GM21515 (cell line): ENCODE results near the gene CRYBG1.
"Not testable (repeated sequence)": the region's sequence is repeated elsewhere in the genome, so short reads cannot be mapped to it uniquely, and the experiment has no call there.

Experiments
- ATAC-seq: cut with Tn5 transposase; IDR thresholded peaks from one replicate; pipeline ENCODE4 v1.9.1; 2021; ENCODE audit not compliant: unreplicated experiment

The CRYBG1 gene

DNA sequence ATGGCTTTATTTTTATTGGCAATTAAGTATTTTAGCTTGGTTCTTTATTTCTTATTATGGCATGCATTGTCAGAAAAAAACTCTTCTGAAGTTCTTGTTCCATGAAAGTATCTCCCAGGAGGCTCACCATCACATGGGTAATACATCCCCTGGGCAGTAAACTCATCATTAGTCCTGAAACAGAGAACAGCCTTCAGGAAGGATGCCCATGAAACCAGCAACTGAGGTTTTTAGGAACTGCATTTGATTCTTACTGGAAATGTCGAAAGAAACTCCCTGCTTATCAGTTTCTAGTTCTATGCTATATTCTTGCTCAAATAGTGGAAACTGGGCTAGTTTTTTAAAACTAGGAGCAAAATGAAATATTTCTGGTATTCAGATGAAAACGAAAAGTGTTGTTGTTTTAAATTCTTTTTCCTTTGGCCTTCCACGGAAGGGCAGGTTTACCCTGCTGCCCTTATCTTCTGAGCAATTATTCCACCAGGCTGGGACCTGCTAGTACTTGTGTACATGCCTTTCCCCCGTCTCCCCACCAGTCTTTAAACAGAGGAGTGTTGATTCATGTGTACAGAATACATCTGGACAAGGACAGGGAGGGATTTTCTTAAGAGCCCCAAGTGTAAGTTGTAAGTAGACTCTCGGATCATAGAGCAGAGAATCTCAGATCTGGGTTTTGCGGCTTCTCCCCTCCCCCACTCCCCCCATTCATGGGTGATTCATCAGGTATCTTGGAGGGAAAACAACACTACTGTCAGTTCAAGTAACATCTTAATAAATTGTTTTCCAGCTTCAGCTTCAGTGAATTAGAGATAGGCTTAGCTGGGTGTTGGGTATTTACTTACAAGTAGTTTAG is 187.3 kb downstream of the CRYBG1 start:
- ATAC-seq: no peak

DNA sequence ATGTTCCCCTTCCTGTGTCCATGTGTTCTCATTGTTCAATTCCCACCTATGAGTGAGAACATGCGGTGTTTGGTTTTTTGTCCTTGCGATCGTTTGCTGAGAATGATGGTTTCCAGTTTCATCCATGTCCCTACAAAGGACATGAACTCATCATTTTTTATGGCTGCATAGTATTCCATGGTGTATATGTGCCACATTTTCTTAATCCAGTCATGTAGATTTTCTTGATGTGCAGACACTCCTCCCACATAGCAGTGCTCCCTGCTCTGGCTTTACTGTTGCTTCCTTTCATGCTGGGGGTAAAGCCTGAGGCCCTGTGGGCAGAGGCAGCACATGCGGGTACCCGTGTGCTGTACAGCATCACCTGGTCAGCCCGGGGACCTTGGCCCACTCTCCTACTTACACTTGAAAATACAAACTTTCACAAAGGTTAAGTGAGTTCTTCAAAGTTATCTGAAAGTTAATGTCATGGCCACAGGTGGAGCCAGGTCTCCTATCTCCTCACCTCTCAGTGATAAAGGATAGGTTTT is 188.5 kb downstream of the CRYBG1 start:
- ATAC-seq: not testable (repeated sequence)

DNA sequence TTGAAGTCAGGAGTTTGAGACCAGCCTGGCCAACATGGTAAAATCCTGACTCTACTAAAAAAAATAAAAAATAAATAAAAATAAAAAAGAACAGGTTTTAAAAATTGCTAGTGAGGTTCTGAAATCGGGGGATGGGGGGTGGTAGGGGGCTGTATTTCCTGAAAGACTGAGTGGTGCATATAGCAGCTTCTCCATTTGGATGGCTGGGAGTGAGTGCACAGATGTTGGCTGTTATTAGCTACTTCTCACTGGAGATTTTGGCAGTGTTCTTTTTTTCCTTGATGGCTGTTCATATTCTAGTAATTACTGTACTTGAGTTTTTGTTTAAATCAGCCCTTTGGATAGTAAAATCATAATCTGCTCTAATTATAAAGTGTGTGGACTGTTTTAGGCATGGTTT is 189.0 kb downstream of the CRYBG1 start:
- ATAC-seq: no peak

DNA sequence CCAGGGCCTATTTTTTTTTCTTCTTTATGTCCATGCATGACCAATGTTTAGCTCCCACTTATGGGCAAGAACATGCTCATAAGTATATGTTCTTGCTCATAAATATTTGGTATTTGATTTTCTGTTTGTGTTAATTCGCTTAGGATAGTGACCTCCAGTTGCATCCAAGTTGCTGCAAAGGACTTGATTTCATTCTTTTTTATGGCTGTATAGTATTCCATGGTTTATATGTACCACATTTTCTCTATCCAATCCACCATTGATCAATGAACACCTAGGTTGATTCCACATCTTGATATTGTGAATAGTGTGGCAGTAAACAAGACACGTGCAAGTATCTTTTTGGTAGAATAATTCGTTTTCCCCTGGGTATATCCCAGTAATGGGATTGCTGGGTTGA is 190.6 kb downstream of the CRYBG1 start:
- ATAC-seq: no peak

DNA sequence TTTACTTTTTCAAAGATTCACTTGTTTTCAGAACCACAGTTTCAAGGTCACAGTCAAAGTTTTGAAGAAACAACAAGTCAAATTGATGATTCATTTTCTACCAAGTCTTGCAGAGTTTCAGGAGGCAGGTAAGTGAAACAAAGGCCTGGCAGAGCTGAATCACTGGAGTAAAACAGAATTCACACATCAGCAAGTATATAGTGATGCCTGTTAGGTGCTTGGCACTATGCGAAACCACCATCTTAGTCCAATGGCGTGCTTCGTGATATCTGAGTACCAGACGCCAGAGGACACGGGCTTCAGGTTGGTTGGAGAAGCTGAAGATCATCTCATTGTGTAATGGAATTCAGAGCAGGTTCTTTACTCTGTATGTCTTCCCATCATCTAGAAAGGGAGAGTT is 192.9 kb downstream of the CRYBG1 start:
- no peak for ATAC-seq

DNA sequence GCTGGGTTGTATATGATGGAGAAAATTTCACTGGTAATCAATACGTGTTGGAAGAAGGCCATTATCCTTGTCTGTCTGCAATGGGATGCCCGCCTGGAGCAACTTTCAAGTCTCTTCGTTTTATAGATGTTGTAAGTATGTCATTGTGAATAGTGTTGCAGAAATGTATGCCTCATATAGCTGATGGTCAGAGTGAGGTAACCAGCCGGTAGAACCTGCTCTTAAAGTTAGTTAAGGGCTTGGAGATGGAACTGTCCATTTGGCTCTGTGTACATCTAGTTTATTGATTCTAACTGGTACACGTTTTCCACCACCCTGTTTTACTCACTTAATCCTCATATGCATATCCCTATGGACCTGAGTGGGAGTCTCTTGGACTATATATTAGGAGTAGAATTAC is 195.2 kb downstream of the CRYBG1 start:
- no peak for ATAC-seq

DNA sequence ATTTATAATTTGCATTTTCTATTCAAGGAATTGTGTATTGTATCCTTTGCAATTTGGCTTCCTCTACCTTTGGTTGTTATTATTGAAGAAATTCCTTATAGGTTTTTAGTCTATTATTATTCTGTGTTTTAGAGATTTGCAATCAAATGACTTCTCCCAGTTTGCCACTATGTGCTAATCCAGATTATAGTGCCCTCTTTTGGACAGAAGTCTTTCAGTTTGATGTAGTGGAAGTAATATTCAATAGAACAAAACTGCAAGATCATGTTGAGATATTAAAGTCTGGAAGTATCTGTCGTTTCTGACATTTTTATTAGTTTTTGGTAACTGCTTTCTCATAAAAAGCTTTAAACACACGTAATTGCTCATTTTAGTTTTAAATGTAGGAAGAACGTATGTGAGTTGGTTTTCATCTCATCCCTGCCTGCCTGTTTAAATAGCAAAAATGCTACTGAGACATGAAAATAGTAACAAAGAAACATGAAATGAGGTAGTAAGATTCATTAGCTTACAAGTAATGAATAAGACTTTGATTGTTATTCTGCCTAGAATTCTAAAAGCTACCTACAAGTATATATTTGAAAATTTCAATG is 195.9 kb downstream of the CRYBG1 start:
- no peak for ATAC-seq

DNA sequence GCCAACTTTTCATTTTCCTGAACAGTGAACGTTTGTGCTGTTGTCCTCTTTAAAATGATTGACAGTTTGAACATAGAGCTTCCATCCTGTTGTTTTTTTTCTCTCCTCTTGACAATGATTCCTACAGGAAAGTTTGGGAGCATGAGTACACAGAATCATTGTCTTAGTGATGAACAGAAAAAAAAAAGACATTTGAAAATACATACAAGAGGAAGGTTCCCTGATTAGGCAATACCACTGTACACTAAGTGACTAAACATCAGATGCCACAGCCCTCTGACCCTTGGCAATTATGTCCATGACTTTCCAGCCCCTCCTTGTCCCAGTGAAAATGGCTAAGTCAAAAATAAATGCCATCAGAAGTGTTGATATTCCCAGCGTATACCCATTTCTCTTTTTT is 197.3 kb downstream of the CRYBG1 start:
- no peak for ATAC-seq

DNA sequence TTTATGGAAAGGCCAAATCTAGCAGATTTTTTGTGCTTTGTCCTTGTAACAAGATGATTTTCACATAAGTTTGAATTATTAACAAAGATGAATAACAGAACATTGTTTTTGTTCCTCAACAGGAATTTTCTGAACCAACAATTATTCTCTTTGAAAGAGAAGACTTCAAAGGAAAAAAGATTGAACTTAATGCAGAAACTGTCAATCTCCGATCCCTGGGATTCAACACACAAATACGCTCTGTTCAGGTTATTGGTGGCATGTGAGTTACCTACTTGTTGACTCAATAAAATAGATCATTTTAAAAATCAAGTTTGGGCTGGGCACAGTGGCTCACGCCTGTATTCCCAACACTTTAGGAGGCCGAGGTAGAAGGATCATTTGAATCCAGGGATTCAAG is 197.8 kb downstream of the CRYBG1 start:
- no peak for ATAC-seq

DNA sequence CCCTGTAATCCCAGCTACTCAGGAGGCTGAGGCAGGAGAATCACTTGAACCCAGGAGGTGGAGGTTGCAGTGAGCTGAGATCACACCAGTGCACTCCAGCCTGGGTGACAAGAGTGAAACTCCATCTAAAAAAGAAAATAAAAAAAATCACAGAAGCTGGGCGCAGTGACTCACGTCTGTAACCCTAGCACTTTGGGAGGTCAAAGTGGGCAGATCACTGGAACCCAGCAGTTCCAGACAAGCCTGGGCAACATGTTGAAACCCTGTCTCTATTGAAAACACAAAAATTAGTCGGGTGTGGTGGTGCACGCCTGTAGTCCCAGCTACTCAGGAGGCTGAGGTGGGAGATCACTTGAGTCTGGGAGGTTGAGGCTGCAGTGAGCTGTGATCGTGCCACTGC is 199.1 kb downstream of the CRYBG1 start:
- not testable (repeated sequence) for ATAC-seq

DNA sequence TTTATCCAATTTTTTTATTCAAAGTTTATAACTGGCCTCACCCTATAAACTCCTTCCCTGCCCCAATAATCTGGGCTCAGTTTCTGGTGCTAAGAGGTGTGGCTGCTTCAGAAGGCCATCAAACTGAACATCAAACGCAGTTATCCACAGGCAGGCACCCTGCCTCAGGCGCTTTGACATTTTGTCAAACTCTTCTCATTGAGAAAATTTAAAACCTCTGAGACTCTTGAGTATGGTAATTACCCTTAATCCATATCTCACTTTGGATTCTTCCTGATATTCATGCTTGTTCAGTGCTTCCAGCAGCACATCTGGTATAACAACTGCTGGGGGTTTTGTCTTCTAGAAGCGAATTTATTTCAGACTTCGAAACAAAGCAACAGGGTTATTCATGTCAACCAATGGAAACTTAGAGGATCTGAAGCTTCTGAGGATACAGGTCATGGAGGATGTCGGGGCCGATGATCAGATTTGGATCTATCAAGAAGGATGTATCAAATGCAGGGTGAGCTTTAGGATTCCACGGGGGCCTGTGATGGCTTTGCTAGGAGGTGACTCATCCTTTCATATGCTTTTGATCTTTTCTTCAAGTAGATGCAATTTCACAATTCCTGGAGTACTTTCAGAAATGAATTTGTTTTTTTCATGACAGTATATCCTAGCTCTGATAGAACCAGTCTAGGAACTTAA is 200.6 kb downstream of the CRYBG1 start:
- ATAC-seq: no peak

DNA sequence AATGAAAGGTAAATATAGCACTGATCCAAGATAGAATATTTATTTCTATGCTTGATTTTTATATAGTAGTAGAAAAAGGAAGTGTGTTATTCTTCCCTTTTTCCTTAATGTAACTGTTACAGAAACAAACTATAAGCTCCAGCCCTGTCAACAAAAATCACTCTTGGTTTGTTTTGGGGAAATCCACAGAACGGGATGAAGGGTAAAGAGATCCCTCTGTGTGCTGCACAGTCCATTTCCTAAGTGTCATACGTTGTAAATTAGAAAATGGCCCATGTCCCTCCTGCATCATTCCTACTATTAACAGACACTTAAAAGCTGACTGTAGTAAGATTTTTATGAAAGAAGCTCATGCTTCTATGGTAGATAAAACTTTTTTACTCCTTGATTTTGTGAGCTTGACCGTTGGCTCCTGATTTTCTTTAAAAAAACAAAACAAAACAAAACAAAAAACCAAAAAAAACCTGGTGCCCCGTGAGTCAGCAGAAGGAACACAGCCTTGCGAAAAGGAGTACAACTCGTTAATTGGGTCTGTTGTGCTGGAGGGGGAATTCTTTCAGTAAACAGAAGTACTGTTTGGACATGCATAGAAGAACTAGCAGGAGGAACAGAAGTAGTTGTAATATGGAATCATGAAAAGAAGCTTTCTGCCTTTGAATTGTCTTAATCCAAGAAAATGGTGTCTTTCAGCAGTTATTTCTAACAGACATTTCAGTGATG is 201.3 kb downstream of the CRYBG1 start:
- no peak for ATAC-seq

DNA sequence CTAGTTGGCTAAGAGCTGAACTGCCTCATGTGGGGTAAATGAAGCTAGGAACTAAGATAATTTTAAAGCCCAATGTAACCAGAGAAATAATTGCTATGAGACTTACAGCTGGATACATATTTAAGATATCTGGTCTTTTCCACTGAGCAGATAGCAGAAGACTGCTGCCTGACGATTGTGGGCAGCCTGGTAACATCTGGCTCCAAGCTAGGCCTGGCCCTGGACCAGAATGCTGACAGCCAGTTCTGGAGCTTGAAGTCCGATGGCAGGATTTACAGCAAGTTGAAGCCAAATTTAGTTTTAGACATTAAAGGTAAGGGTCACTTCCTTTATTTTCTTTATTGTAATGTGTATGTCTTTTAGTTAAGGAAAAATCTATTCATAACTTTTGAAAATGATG is 203.1 kb downstream of the CRYBG1 start:
- ATAC-seq: no peak

DNA sequence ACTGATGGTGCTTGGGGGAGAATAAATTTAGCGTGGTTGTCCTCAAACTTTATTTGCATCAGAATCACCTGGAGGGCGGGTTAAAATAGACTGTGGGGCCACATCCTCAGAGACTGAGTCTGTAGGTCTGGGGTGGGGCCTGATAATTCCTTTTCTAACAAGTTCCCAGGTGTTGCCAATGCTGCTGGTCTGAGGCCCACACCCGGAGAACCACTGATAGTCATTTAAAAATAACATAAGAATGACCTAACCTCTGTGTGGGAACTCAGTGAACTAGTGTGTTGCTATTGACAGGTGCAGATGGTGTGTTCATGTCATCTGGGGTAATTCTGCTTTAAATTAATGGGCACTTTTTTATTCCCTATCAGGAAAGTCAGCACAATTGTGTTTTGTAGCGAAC is 204.0 kb downstream of the CRYBG1 start:
- no peak for ATAC-seq

DNA sequence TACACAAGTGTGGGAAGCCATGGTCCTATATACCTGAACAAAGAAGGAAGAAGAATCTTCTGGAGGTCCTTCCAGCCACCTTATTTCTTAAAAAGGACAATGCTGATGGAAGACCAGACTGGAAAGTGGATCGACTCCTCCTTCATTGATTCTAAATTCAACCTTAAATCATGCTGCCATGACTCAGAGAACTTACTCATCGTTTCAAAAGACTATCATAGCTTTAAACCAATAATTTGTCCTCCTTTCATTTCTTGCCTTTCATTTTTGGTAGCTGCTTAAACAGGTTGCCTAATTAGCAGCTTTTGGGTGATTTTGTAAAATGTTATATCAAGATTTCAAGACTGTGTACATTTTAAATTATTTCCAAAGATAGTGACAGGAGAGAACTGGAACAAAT is 208.0 kb downstream of the CRYBG1 start:
- ATAC-seq: no peak

DNA sequence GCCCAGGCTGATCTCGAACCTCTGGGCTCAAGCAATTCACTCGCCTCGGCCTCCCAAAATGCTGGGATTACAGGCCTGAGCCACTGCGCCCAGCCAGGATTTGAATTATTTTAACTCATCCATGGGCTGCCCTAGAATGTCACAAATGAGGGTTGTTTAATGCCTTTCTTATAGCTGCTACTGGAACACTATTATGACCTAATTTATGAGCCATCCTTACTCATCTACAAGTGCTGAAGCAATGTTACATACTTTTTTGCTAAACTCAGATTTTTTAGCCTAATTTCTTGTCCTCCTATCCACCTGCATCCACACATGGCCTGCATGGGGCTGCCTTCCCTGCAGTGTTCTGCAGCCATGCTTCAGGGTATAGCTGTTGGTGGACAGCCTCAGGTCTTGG is 208.9 kb downstream of the CRYBG1 start:
- ATAC-seq: no peak

DNA sequence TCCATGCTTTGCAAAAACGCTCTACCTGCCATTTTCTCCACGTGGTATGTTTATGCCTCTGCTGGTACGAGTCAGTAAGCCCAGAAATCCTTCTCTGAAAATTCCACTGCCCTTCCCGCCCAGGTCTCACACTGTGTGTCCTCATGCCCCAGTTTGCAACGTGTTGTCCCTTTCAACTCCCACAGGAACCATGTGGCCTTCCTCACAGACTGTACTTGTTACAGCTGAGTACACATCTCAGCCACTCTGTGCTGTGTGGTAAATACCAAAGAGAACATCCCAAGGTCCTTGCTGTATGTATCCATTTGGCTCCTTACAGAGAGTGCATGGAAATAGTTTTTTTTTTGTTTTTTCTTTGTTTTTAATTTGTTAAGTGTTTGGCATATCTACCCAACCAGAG is 211.9 kb downstream of the CRYBG1 start:
- no peak for ATAC-seq

DNA sequence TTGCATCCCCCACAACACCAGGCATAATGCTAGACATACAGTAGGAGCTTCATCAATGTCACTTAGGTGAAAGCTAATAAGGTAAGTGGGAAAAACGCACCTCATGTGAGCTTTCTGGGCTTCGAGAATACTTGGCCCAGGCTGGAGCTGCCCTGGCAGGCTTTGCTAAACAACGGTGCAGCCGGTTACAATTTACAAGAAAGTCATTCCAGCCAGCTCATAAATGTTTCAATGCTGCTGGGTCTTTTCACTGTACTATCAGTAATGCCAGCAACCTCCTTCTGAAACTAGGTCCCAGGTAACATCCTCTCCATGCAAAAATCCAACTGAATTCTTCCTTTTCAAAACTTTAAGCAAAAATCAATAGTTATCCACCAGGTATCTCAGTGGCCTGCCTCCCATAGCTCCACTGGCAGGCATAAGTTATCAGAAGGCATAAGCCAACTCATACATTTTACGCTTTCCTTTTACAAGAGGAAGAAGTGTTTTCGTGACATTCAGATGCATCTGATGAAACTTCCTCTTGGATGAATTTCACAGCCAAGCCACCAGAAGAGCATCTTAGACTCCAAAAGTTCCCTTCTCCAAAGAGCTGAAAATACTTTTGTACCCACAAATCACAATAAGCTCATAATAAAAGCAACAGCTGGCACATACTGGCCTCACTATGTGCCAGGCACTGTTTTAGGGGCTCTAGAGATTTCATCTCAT is 212.5 kb downstream of the CRYBG1 start:
- ATAC-seq: no peak

DNA sequence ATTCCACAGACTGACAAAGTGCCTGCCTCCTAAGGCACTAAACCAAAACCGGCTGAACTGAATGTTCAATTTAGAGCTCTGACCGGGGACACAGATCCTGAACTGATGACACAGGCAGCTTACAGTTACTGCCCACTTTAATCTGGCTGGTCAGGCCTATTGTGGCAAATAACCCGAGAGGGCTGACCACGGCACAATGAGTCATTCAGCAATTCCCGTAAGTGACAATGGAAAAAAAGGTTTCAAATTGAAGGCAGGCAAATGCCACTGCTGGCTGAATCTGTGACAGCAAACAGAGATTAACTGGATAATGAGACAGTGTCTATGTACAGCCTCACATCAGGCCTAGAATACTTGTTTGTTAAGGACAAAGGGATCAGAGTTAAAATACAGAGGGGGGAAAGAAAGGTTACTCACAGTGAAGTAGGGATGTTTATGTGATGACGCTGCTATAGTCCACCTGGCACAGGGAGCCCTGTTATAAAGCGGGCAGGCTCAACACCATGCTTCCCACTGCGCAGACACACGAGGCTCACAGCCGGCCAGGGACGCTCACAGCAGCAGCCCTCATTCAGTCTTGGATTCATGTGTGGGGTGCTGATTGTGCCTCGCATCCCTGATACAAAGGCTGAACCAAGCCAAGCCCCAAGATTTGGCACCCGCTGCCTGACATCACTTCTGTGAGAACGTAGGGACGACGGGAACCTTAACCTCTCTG is 214.4 kb downstream of the CRYBG1 start:
- no peak for ATAC-seq

DNA sequence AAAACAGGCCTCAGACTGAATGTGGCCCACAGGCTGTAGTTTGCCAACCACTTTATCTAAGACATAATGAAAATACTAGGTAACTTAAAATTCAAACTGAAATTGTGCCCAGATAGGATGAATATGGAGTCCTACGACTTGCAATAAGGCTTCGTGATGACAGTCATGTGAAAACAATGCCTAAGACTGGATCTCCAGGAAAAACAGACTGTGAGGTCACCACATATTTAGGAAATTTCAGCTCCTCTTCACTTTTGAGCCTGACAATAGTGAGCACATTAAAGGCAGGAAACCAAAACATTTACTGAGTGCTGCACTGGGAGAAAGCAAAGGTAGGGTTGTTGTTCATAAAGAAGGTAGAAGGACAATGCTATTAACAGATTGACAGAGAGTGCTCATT is 218.8 kb downstream of the CRYBG1 start:
- ATAC-seq: no peak
